ENCODE data around the gene ATG2B.

ATG2B gene

DNA sequence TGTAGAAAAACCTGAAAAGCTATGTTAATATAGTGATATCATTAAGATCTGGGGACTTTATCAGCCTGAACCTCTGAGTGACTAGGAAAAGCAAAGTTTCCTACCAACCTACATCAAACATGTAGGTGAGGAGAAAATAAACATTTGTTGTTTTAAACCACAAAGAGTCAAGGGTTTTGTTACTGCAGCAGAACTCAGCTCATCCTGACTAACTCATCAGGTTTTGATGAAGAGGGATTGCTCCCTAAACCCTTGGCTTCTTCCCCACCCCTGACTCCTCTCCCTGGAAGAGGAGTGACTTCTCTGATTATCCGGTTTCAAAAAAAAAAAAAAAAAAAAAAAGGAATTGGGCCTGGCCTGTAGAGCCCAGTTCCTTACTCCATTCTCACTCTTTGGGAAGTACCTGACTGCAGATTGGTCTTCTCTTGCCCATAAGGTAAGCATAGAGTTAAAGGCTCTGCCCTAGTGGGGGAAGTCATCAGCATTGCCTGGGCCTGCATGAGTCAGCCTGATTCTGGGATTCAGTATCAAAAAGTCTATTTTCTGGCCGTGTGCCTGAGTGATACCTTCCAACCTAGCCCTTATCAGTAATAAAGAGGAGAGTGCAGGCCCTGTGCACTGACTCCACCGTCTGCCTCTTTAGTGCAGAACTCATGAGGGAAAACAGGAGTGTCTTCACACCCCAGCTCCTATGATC, 90.2 kb downstream of the ATG2B start:
- DNase-seq (ENCODE audit: low read depth in 2 of 2) = no peak

- no peak for DNase-seq (ENCODE audit: low read depth in 2 of 2)
Measured at GRCh38 chr14:96271421-96271762, 91.7 kb downstream of the ATG2B start.

DNA sequence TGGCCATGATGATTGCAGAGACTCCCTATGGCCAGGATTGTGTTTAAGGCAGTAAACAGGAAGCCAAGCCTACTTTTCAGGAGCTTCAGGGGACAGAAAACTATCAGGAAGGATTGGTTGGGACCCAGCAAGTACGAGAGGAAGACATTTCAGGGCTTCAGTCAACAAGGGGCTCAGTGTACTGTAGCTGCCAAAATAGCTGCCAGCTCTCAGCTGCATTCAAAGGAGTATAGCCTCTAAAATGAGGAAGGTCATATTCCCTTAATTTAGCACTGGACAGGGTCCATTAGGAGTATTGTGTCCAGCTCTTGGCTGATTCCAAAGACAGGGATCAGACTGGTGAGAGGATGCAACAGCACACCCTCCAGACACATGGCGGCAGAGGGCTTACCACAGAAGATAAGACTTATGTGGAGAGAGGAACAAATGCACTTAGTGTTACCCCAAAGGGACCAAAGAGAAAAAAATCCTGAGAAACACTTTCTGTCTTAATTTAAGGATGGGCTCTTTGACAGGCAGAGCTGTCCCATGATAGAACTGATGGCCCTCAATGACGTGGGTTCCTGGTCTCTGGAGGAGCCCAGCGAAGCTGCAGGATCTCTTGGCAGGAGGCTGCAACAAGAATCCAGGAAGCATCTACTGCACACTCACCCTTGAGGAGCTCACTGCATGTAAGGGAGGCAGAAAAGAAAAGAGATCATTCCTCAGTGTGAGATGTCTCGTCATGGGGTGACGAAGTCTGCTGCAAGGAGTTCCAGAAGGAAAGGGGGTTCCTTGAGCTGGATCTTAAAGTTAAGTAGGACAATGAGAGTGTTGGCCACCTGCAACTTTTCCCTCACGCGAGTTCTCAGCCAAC, 92.3 kb downstream of the ATG2B start:
- no peak for DNase-seq (ENCODE audit: low read depth in 2 of 2)

GRCh38 chr14:96269359-96269710, 93.8 kb downstream of the ATG2B start:
- DNase-seq (ENCODE audit: low read depth in 2 of 2) = no peak

DNA sequence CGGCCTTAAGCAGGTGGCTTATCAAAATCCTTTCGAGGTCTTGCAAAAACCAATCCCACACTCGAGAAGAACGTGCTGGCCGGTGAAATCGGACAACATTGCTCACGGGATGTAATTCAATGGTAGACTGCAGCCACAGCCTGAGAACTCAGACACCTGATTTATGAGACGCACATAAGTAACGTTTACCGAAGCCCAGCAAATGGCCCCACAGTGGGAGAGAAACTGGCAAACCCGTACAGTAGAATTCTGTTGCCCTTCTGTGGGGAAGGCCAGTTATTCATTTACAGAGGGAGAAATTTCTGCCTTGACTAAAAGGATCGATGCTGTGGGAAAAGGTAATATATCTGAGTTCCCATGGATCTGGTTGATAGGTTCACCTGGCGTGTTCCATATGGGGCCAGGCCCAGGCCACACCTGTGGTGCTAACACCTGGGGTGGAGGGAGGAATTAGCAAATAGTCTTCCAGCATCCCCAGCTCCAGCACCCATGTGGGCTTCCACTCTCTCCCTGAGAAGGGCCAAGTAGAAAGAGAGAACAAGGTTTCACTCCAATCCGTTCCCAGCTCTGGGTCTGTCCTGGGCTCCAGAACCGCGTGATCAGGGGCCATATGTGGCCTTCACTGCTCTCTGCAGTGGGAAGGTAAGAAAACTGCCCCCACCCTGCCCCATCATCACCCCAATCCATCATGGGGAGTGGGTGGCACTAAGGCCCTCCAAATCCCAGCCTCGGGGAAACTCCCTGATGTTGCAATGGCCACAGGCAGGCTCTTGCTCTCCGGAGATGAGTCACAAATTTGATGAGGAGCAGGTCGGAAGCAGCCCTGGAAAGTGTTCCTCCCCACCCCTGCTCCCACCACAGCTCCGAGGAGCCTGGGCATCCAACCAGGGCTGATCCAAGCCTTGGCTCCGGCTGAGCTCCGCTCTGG, 94.4 kb downstream of the ATG2B start:
- no peak for DNase-seq (ENCODE audit: low read depth in 2 of 2)

DNA sequence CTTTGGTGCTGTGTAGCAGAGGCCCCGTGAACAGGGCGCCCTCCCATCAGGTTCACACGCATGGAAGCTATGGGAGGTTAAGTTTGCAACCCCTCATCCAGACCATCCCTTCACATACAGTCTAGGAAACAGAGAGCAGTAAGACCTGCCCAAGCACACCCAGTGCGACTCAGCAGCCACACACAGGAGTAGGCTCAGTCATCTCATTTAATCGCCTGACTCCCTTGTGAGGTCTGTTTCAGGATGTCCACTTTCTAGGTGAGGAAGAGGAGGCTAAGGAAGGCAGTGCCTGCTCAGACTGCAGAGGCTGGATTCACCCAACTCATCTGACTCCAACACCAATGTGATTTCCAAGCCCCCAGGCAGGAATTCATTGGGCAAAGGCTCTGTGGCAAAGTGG, 95.2 kb downstream of the ATG2B start:
- DNase-seq (ENCODE audit: low read depth in 2 of 2) = no peak

DNA sequence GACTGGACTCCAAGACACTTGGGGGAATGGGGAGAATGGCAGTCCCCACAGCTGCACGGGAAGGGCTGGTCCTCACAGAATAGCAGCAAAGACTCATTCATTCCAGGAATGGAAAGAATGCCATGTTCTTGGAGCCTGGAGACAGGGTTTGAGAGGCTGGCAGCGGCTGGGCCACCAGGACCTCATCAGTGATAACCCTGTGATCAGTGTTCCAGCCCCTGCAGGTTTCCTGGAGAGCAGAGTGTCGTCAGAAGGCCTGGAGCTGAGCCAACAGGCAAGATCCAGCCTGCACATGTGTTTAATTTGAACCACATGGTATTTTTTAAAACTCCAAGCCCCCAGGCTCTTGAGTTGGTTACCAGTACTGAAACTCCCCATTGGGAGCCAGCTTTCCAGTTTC, 95.8 kb downstream of the ATG2B start:
- no peak for DNase-seq (ENCODE audit: low read depth in 2 of 2)

GRCh38 chr14:96265383-96266095, 97.6 kb downstream of the ATG2B start:
- DNase-seq (ENCODE audit: low read depth in 2 of 2) = no peak

GRCh38 chr14:96264853-96265252, 98.3 kb downstream of the ATG2B start:
- DNase-seq (ENCODE audit: low read depth in 2 of 2) = no peak

DNA sequence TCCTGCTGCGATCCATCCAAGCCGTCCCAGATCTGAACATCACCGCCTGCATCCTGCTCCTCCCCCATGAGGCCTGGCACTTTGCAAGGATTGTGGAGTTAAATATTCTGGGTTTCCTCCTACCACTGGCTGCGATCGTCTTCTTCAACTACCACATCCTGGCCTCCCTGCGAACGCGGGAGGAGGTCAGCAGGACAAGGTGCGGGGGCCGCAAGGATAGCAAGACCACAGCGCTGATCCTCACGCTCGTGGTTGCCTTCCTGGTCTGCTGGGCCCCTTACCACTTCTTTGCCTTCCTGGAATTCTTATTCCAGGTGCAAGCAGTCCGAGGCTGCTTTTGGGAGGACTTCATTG, 99.0 kb downstream of the ATG2B start:
- no peak for DNase-seq (ENCODE audit: low read depth in 2 of 2)

DNA sequence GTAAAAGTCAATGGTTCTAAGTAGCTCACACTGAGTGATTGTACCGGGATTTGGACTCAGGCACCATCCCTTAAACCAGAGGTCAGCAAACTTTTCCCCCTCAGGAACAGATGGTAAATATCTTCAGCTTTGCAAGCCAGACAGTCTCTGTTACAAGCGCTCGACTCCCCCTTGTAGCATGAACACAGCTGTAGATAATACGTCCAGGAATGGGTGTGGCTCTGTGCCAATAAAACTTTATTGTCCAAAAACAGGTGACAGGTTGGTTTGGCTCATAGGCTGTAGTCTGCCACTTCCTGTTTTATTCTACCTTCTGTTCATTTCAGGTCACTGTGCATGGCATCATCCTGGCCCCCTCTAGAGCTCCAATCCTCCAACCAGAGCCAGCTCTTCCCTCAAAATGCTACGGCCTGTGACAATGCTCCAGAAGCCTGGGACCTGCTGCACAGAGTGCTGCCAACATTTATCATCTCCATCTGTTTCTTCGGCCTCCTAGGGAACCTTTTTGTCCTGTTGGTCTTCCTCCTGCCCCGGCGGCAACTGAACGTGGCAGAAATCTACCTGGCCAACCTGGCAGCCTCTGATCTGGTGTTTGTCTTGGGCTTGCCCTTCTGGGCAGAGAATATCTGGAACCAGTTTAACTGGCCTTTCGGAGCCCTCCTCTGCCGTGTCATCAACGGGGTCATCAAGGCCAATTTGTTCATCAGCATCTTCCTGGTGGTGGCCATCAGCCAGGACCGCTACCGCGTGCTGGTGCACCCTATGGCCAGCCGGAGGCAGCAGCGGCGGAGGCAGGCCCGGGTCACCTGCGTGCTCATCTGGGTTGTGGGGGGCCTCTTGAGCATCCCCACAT, 99.6 kb downstream of the ATG2B start:
- DNase-seq (ENCODE audit: low read depth in 2 of 2) = no peak

GRCh38 chr14:96261772-96262655, 101.1 kb downstream of the ATG2B start:
- DNase-seq (ENCODE audit: low read depth in 2 of 2) = no peak

DNA sequence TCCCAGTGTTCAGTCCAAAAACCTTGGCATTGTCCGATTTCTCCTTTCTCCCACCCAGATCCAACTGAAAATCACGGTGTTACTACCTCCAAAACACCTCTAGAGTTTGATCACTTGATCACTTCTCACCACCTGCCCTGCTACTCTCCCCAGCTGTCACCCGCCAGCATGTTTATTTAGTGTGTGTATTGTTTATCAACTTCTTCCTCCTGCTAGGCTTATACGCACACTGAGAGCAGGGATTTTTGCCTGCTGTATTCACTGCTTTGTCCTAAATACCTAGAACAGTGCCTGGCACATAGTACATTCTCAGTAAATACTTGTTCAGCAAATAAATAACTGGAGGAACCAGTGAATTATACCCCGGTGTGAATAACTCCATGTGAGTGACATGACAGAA, 102.1 kb downstream of the ATG2B start:
- DNase-seq (ENCODE audit: low read depth in 2 of 2) = no peak

- no peak for DNase-seq (ENCODE audit: low read depth in 2 of 2)
Measured at GRCh38 chr14:96260341-96260821, 102.8 kb downstream of the ATG2B start.

- no peak for DNase-seq (ENCODE audit: low read depth in 2 of 2)
Measured at GRCh38 chr14:96257900-96258299, 105.2 kb downstream of the ATG2B start.

DNA sequence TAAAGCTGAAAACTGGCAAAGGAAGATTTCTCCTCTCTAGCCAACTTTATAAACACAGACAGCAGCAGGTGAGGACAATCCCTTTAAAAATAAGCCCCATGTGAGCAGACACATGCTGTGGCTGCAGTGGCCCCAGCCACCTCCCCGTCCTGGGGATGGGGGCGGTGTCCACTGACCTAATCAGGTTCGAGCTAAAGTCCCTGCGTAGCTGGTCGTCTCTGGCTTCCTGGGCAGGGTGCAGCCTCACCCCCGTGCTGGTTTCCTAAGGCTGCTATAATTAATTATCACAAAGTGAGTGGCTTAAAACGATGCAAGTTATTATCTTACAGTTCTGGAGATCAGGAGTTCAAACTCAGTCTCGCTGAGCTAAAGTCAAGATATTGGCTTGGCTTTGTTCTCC, 106.1 kb downstream of the ATG2B start:
- DNase-seq (ENCODE audit: low read depth in 2 of 2) = no peak

- DNase-seq (ENCODE audit: low read depth in 2 of 2) = no peak
Measured at GRCh38 chr14:96256407-96256806, 106.7 kb downstream of the ATG2B start.

DNA sequence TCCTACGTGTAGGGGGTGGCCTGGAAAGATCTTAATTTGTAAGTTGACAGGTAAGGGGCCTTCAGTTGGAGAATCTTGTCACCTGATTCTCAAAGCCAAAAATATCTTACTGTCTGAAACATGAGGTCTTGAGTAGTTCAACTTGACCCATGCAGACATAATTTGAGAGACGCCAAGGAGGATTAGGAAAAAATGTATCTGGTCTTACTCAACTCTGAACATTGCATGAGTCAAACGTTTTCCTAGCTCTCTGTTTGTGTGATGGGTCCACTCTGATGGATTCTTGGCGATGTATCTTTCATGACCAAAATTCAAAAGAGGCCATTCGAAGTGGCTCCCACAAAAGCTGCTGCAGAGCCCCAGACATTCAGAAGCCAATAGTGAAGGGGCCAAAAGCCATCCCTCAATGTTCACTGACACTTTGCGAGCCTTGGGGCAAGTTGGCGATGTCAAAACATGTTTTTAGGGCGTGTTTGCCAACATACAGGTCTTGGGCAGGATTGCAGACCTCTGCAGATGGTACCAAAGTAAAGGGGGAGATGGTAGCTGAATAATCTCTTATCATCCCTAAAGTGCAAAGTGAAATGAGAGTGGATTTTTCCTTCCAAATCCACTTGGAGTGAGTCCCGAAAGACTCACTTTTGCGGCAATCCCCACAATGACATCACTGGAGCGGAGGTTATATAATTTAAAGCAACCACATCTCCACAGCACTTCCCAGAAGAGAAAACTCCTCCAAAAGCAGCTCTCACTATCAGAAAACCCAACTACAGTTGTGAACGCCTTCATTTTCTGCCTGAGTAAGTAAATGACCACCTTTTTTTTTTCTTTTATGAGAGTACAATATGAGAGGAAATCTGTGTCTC, 107.4 kb downstream of the ATG2B start, which contains the start of gene BDKRB1:
TSS of gene BDKRB1 (plus strand) at position 710 of the 866 bp plus-strand sequence. CDS start 7,473 bp downstream, outside the sequence.
- DNase-seq (ENCODE audit: low read depth in 2 of 2) = no peak

GRCh38 chr14:96254687-96255086, 108.5 kb downstream of the ATG2B start:
- DNase-seq (ENCODE audit: low read depth in 2 of 2) = no peak
